ENCODE measurements around the gene AOC3.

Gene AOC3

GRCh38 chr17:42845918-42846593 is 4.9 kb upstream of the AOC3 start:
- no peak overlapping the region for H3K27ac ChIP-seq (ENCODE audit: low read length)
- no peak for TF ChIP-seq EZH2 (IDR thresholded peaks at IDR 0.05; ENCODE audit: borderline replicate concordance, low read depth, low read length, severe bottlenecking)
- TF ChIP-seq CTCF (IDR thresholded peaks at IDR 0.05; ENCODE audit: borderline replicate concordance, extremely low read depth, low read length, poor library complexity, severe bottlenecking) = no peak
- peaks cover 16% of the 10 kb centered on the region for H4K20me1 ChIP-seq (ENCODE audit: insufficient read depth, low read length)
- DNase-seq = no peak
- peaks cover 47% of the 10 kb centered on the region for H3K36me3 ChIP-seq (ENCODE audit: insufficient read depth, low read length)
- no peaks in the 10 kb centered on the region for H3K27me3 ChIP-seq (ENCODE audit: insufficient read depth, low read length, poor library complexity)
- no peaks in the 10 kb centered on the region for H3K79me2 ChIP-seq (ENCODE audit: insufficient read depth, low read length)
- no peak overlapping the region for H3K4me3 ChIP-seq (ENCODE audit: low read depth in 1 of 2, low read length in 2 of 2)
- no peaks in the 10 kb centered on the region for H3K4me1 ChIP-seq (ENCODE audit: insufficient read depth, low read length)
- no peak for ATAC-seq (ENCODE audit: insufficient read depth, low read depth)
- H2AFZ ChIP-seq (ENCODE audit: low read depth, low read length) = no peak overlapping the region
- H3K9ac ChIP-seq (ENCODE audit: low read depth, low read length) = no peak overlapping the region
- no peaks in the 10 kb centered on the region for H3K9me3 ChIP-seq (ENCODE audit: insufficient read depth, low read length, severe bottlenecking)
- H3K4me2 ChIP-seq (ENCODE audit: insufficient read depth, low read length) = no peak overlapping the region

- H3K4me1 ChIP-seq (ENCODE audit: insufficient read depth, low read length) = no peaks in the 10 kb centered on the region
- no peak overlapping the region for H3K4me3 ChIP-seq (ENCODE audit: low read depth in 1 of 2, low read length in 2 of 2)
- no peak overlapping the region for H3K9ac ChIP-seq (ENCODE audit: low read depth, low read length)
- H3K27ac ChIP-seq (ENCODE audit: low read length) = no peak overlapping the region
- H3K27me3 ChIP-seq (ENCODE audit: insufficient read depth, low read length, poor library complexity) = no peaks in the 10 kb centered on the region
- no peaks in the 10 kb centered on the region for H3K79me2 ChIP-seq (ENCODE audit: insufficient read depth, low read length)
- ATAC-seq (ENCODE audit: insufficient read depth, low read depth) = no peak
- H3K9me3 ChIP-seq (ENCODE audit: insufficient read depth, low read length, severe bottlenecking) = no peaks in the 10 kb centered on the region
- H2AFZ ChIP-seq (ENCODE audit: low read depth, low read length) = no peak overlapping the region
- no peak overlapping the region for H3K4me2 ChIP-seq (ENCODE audit: insufficient read depth, low read length)
- peaks cover 16% of the 10 kb centered on the region for H4K20me1 ChIP-seq (ENCODE audit: insufficient read depth, low read length)
- DNase-seq = no peak
- H3K36me3 ChIP-seq (ENCODE audit: insufficient read depth, low read length) = peaks cover 40% of the 10 kb centered on the region
- TF ChIP-seq EZH2 (IDR thresholded peaks at IDR 0.05; ENCODE audit: borderline replicate concordance, low read depth, low read length, severe bottlenecking) (no peak), CTCF (IDR thresholded peaks at IDR 0.05; ENCODE audit: borderline replicate concordance, extremely low read depth, low read length, poor library complexity, severe bottlenecking) (no peak)
These were observed 4.3 kb upstream of the AOC3 start for GRCh38 chr17:42846594-42847280.

- H3K79me2 ChIP-seq (ENCODE audit: insufficient read depth, low read length) = no peaks in the 10 kb centered on the region
- no peak overlapping the region for H3K9ac ChIP-seq (ENCODE audit: low read depth, low read length)
- H3K4me2 ChIP-seq (ENCODE audit: insufficient read depth, low read length) = no peak overlapping the region
- H3K36me3 ChIP-seq (ENCODE audit: insufficient read depth, low read length) = peaks cover 26% of the 10 kb centered on the region
- H3K4me1 ChIP-seq (ENCODE audit: insufficient read depth, low read length) = no peaks in the 10 kb centered on the region
- H4K20me1 ChIP-seq (ENCODE audit: insufficient read depth, low read length) = peaks cover 16% of the 10 kb centered on the region
- no peaks in the 10 kb centered on the region for H3K9me3 ChIP-seq (ENCODE audit: insufficient read depth, low read length, severe bottlenecking)
- H2AFZ ChIP-seq (ENCODE audit: low read depth, low read length) = no peak overlapping the region
- no peak overlapping the region for H3K27ac ChIP-seq (ENCODE audit: low read length)
- no peaks in the 10 kb centered on the region for H3K27me3 ChIP-seq (ENCODE audit: insufficient read depth, low read length, poor library complexity)
- ATAC-seq (ENCODE audit: insufficient read depth, low read depth) (no peak), DNase-seq (no peak)
- no peak overlapping the region for H3K4me3 ChIP-seq (ENCODE audit: low read depth in 1 of 2, low read length in 2 of 2)
- TF ChIP-seq CTCF (IDR thresholded peaks at IDR 0.05; ENCODE audit: borderline replicate concordance, extremely low read depth, low read length, poor library complexity, severe bottlenecking) (no peak), EZH2 (IDR thresholded peaks at IDR 0.05; ENCODE audit: borderline replicate concordance, low read depth, low read length, severe bottlenecking) (no peak)
These were observed 2.9 kb upstream of the AOC3 start for GRCh38 chr17:42848093-42848492.
